ENCODE data around the gene E2F2.

GRCh38 chr1:23567996-23568607 is 37.1 kb upstream of the E2F2 start:
- TF ChIP-seq POLR2A (IDR thresholded peaks at IDR 0.05): no peak
- no peak for TF ChIP-seq CTCF (IDR thresholded peaks at IDR 0.05)
- TF ChIP-seq POLR2AphosphoS5 (IDR thresholded peaks at IDR 0.05): no peak
- no peak for TF ChIP-seq EP300 (IDR thresholded peaks at IDR 0.05)
